Osteoblast (primary cell): Measurements from ENCODE around the gene EBI3. TPM values are rescaled to one million over a fixed set of nuclear protein-coding genes. Genes with fewer than 3 reads are reported as not detected.

ENCODE experiments used
- DNase-seq: peaks from one replicate; pipeline ENCODE4 v3.0.0; 2011; ENCODE audit warnings: low spot score, mixed read lengths; ENCODE audit not compliant: insufficient read length; ENCODE audit errors: missing footprints
- H2AFZ ChIP-seq: 2 replicates; pipeline ENCODE4 v1.6.0; 2011; ENCODE audit warnings: mild to moderate bottlenecking, low read length
- H3K27ac ChIP-seq: 2 replicates; pipeline ENCODE4 v1.5.1; 2011; ENCODE audit warnings: mild to moderate bottlenecking, low read depth, low read length, moderate library complexity
- H3K27me3 ChIP-seq: 2 replicates; pipeline ENCODE4 v1.6.0; 2012; ENCODE audit warnings: mild to moderate bottlenecking, control low read depth, inconsistent platforms, low read length, moderate library complexity; ENCODE audit not compliant: insufficient read depth
- H3K36me3 ChIP-seq: 2 replicates; pipeline ENCODE4 v1.5.1; 2011; ENCODE audit warnings: mild to moderate bottlenecking, low read length, control low read depth, moderate library complexity; ENCODE audit not compliant: insufficient read depth
- H3K4me1 ChIP-seq: 2 replicates; pipeline ENCODE4 v1.5.1; 2011; ENCODE audit warnings: mild to moderate bottlenecking, low read length, control low read depth, moderate library complexity; ENCODE audit not compliant: insufficient read depth
- H3K4me2 ChIP-seq: 2 replicates; pipeline ENCODE4 v1.6.0; 2011; ENCODE audit warnings: mild to moderate bottlenecking, low read length; ENCODE audit not compliant: insufficient read depth
- H3K4me3 ChIP-seq: fragments of 200-600 bp; sonication (generic); 3 replicates; pipeline ENCODE4 v1.5.1; 2012; ENCODE audit warnings: mild to moderate bottlenecking, low read length, inconsistent platforms; ENCODE audit not compliant: insufficient read depth
- H3K79me2 ChIP-seq: 2 replicates; pipeline ENCODE4 v1.6.0; 2012; ENCODE audit warnings: mild to moderate bottlenecking, low read length, control low read depth, inconsistent platforms; ENCODE audit not compliant: insufficient read depth
- H3K9me3 ChIP-seq: 2 replicates; pipeline ENCODE4 v1.5.1; 2011; ENCODE audit warnings: low read depth, low read length, control low read depth
- H4K20me1 ChIP-seq: 2 replicates; pipeline ENCODE4 v1.6.0; 2012; ENCODE audit warnings: mild to moderate bottlenecking, low read length, control low read depth; ENCODE audit not compliant: insufficient read depth
- total RNA-seq: library from RNA; depleted of rRNA; stranded (reverse); fragments of >200 nt; gene quantifications from 2 replicates; pipeline ENCODE4 v1.2.3, GENCODE V29; 2012
- TF ChIP-seq, protein P1 (sequence below): IDR thresholded peaks from 2 replicates; pipeline ENCODE4 v1.5.1; 2011; ENCODE audit warnings: mild to moderate bottlenecking, low read depth, low read length, moderate library complexity; ENCODE audit errors: extremely low read depth

EBI3 gene
- total RNA-seq, 1 donor, result not detected

DNA sequence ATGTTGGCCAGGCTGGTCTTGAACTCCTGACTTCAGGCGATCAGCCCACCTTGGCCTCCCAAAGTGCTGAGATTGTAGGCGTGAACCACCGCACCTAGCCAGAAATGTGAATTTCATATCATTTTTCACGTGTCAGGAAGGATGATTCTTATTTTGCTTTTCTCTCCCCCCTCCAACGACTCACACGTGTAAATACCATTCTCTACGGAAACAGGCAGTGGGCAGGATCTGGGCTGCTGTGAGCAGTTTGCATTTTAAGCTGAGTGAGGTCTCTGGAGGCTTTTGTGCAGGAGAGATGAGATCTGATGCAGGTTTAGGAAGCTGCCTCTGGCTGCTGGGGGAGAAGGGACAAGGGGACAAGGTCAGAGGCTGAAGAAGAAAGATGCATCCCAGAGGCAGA is 35.0 kb upstream of the EBI3 start:
- H4K20me1 ChIP-seq, result no peaks in the 10 kb centered on the region
- no peak overlapping the region for H2AFZ ChIP-seq
- no peak overlapping the region for H3K27ac ChIP-seq
- no peak overlapping the region for H3K4me3 ChIP-seq
- H3K79me2 ChIP-seq, result no peaks in the 10 kb centered on the region
- TF ChIP-seq, protein P1, sequence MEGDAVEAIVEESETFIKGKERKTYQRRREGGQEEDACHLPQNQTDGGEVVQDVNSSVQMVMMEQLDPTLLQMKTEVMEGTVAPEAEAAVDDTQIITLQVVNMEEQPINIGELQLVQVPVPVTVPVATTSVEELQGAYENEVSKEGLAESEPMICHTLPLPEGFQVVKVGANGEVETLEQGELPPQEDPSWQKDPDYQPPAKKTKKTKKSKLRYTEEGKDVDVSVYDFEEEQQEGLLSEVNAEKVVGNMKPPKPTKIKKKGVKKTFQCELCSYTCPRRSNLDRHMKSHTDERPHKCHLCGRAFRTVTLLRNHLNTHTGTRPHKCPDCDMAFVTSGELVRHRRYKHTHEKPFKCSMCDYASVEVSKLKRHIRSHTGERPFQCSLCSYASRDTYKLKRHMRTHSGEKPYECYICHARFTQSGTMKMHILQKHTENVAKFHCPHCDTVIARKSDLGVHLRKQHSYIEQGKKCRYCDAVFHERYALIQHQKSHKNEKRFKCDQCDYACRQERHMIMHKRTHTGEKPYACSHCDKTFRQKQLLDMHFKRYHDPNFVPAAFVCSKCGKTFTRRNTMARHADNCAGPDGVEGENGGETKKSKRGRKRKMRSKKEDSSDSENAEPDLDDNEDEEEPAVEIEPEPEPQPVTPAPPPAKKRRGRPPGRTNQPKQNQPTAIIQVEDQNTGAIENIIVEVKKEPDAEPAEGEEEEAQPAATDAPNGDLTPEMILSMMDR, result no peak
- no peaks in the 10 kb centered on the region for H3K36me3 ChIP-seq
- peak; percentile 60 for DNase-seq
- H3K4me1 ChIP-seq, result no peaks in the 10 kb centered on the region
- H3K9me3 ChIP-seq, result no peaks in the 10 kb centered on the region
- no peak overlapping the region for H3K4me2 ChIP-seq
- H3K27me3 ChIP-seq, result peaks cover 14% of the 10 kb centered on the region

DNA sequence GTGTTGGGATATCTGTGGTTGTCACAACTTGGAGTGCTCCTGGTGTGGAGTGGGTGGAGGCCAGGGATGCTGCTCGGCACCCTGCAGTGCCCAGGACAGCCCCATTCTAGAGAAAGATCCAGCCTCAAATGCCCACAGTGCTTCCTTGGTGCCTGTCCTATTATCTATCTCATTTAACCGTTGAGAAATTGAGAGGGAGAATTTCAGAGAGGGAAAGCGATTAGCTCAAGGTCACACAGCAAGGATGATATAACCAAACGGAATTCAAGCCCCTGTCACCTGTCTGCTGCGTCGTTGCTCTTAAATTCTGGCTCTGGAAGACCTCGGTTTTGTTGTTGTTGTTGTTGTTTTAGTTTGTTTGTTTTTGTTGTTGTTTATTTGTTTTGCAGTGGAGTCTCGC is 33.3 kb upstream of the EBI3 start:
- Histone ChIP-seq H3K4me1 (no peaks in the 10 kb centered on the region), H2AFZ (no peak overlapping the region), H3K27me3 (peaks cover 16% of the 10 kb centered on the region), H3K9me3 (no peaks in the 10 kb centered on the region), H3K79me2 (no peaks in the 10 kb centered on the region), H3K27ac (no peak overlapping the region), H3K36me3 (no peaks in the 10 kb centered on the region), H4K20me1 (no peaks in the 10 kb centered on the region), H3K4me2 (no peak overlapping the region), H3K4me3 (no peak overlapping the region)
- TF ChIP-seq, protein P1, result no peak
- DNase-seq, result peak; percentile 47

DNA sequence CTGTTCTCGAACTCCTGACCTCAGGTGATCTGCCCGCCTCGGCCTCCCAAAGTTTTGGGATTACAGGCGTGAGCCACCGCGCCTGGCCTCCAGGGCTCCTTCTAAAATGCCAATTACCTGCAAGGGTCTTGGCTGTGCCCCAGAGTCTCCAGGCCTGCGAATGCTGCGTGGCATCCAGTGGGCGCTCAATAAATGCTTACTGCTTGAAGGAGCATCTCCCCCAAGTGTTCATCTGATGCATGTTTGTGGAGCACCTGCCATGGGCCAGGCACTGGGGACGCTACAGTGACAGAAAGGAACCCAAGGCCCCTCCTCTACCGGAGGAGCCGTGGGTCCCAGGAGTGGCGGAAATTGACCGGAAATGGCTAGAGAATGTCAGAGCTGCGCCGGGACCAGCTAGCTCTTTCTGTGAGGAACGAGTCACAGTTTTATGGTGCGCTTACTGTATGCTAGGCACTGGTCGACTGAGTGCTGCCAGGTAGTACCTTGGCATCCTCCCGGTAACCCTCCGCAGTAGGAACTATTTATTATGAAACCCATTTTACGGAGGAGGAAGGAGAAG is 32.7 kb upstream of the EBI3 start:
- peak; percentile 54 for DNase-seq
- Histone ChIP-seq H3K27me3 (peaks cover 16% of the 10 kb centered on the region), H3K79me2 (no peaks in the 10 kb centered on the region), H3K4me2 (no peak overlapping the region), H3K4me1 (no peaks in the 10 kb centered on the region), H3K36me3 (no peaks in the 10 kb centered on the region), H2AFZ (no peak overlapping the region), H3K4me3 (no peak overlapping the region), H4K20me1 (no peaks in the 10 kb centered on the region), H3K9me3 (no peaks in the 10 kb centered on the region), H3K27ac (no peak overlapping the region)
- TF ChIP-seq, protein P1, result no peak

DNA sequence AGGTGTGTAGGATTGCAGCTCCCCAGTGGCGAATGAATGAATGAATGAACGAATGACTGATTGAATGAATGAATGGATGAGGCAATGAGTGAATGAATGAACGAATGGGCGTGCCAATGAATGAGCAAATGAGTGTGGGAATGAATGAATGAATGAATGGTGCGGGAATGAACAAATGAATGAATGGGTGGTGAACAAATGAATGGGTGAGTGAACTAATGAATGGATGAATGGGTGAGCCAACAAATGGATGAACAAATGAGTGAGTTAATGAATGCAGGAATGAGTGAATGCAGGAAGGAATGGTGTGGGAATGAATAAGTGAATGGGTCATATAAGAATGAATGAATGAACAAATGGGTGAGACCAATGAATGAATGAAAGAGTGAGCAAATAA is 32.1 kb upstream of the EBI3 start:
- Histone ChIP-seq H3K27me3 (peaks cover 16% of the 10 kb centered on the region), H3K27ac (no peak overlapping the region), H3K4me1 (no peaks in the 10 kb centered on the region), H3K36me3 (no peaks in the 10 kb centered on the region), H3K4me3 (no peak overlapping the region), H3K79me2 (no peaks in the 10 kb centered on the region), H3K9me3 (no peaks in the 10 kb centered on the region), H2AFZ (no peak overlapping the region), H4K20me1 (no peaks in the 10 kb centered on the region), H3K4me2 (no peak overlapping the region)
- DNase-seq, result no peak
- TF ChIP-seq, protein P1, result no peak
